ENCODE results near the gene VENTX.

Gene VENTX

GRCh38 chr10:133204226-133205015 is 33.2 kb upstream of the VENTX start:
- H3K9me3 ChIP-seq (ENCODE audit: control insufficient read depth, insufficient read depth, low read length) = peaks cover 19% of the 10 kb centered on the region
- no peaks in the 10 kb centered on the region for H4K20me1 ChIP-seq (ENCODE audit: control insufficient read depth, insufficient read depth, low read depth, low read length)
- no peaks in the 10 kb centered on the region for H3K79me2 ChIP-seq (ENCODE audit: control insufficient read depth, low read length)
- H3F3A ChIP-seq (ENCODE audit: control insufficient read depth, insufficient read depth) = no peaks in the 10 kb centered on the region
- no peaks in the 10 kb centered on the region for H3K36me3 ChIP-seq (ENCODE audit: control insufficient read depth, low read length)
- no peak overlapping the region for H3K4me3 ChIP-seq (ENCODE audit: low read length)
- H3K9me2 ChIP-seq (replicated peaks; ENCODE audit: control insufficient read depth, low read length) = no peaks in the 10 kb centered on the region
- H3K27ac ChIP-seq (ENCODE audit: low read depth, low read length) = no peak overlapping the region
- no peak overlapping the region for H3K4me2 ChIP-seq (ENCODE audit: low read length)
- no peaks in the 10 kb centered on the region for H3K27me3 ChIP-seq (ENCODE audit: control insufficient read depth, low read length)
- H3K4me1 ChIP-seq (ENCODE audit: control insufficient read depth, low read length) = no peaks in the 10 kb centered on the region
- TF ChIP-seq EZH2phosphoT487 (IDR thresholded peaks at IDR 0.05; ENCODE audit: borderline replicate concordance, low read length) = no peak
- no peak for TF ChIP-seq CTCF (IDR thresholded peaks at IDR 0.05; ENCODE audit: low read depth, low read length, poor library complexity, severe bottlenecking)

- Histone ChIP-seq H3K4me2 (ENCODE audit: low read length) (no peak overlapping the region), H3F3A (ENCODE audit: control insufficient read depth, insufficient read depth) (no peaks in the 10 kb centered on the region), H3K36me3 (ENCODE audit: control insufficient read depth, low read length) (no peaks in the 10 kb centered on the region), H3K9me3 (ENCODE audit: control insufficient read depth, insufficient read depth, low read length) (peaks cover 17% of the 10 kb centered on the region), H4K20me1 (ENCODE audit: control insufficient read depth, insufficient read depth, low read depth, low read length) (no peaks in the 10 kb centered on the region), H3K27ac (ENCODE audit: low read depth, low read length) (no peak overlapping the region), H3K4me1 (ENCODE audit: control insufficient read depth, low read length) (no peaks in the 10 kb centered on the region), H3K27me3 (ENCODE audit: control insufficient read depth, low read length) (no peaks in the 10 kb centered on the region), H3K9me2 (replicated peaks; ENCODE audit: control insufficient read depth, low read length) (no peaks in the 10 kb centered on the region), H3K79me2 (ENCODE audit: control insufficient read depth, low read length) (no peaks in the 10 kb centered on the region), H3K4me3 (ENCODE audit: low read length) (no peak overlapping the region)
- no peak for TF ChIP-seq CTCF (IDR thresholded peaks at IDR 0.05; ENCODE audit: low read depth, low read length, poor library complexity, severe bottlenecking)
- TF ChIP-seq EZH2phosphoT487 (IDR thresholded peaks at IDR 0.05; ENCODE audit: borderline replicate concordance, low read length) = no peak
Observed at GRCh38 chr10:133205146-133205545, 32.5 kb upstream of the VENTX start.

GRCh38 chr10:133206356-133207040 is 31.2 kb upstream of the VENTX start:
- no peaks in the 10 kb centered on the region for H3K4me1 ChIP-seq (ENCODE audit: control insufficient read depth, low read length)
- H3F3A ChIP-seq (ENCODE audit: control insufficient read depth, insufficient read depth) = no peaks in the 10 kb centered on the region
- TF ChIP-seq CTCF (IDR thresholded peaks at IDR 0.05; ENCODE audit: low read depth, low read length, poor library complexity, severe bottlenecking) = no peak
- TF ChIP-seq EZH2phosphoT487 (IDR thresholded peaks at IDR 0.05; ENCODE audit: borderline replicate concordance, low read length) = no peak
- H3K9me3 ChIP-seq (ENCODE audit: control insufficient read depth, insufficient read depth, low read length) = peaks cover 16% of the 10 kb centered on the region
- no peaks in the 10 kb centered on the region for H3K9me2 ChIP-seq (replicated peaks; ENCODE audit: control insufficient read depth, low read length)
- H3K27ac ChIP-seq (ENCODE audit: low read depth, low read length) = no peak overlapping the region
- no peaks in the 10 kb centered on the region for H3K36me3 ChIP-seq (ENCODE audit: control insufficient read depth, low read length)
- H3K27me3 ChIP-seq (ENCODE audit: control insufficient read depth, low read length) = no peaks in the 10 kb centered on the region
- no peaks in the 10 kb centered on the region for H3K79me2 ChIP-seq (ENCODE audit: control insufficient read depth, low read length)
- H4K20me1 ChIP-seq (ENCODE audit: control insufficient read depth, insufficient read depth, low read depth, low read length) = no peaks in the 10 kb centered on the region
- no peak overlapping the region for H3K4me3 ChIP-seq (ENCODE audit: low read length)
- H3K4me2 ChIP-seq (ENCODE audit: low read length) = no peak overlapping the region

Data from DOHH2 (cell line).